NCI-H128 (cell line): ENCODE measurements around the gene RRP9.
A peak's percentile ranks its signal among the peaks of the same experiment; 100 is the strongest.
"Not testable (repeated sequence)": the region's sequence is repeated elsewhere in the genome, so short reads cannot be mapped to it uniquely, and the experiment has no call there.

Experiments
- DNase-seq: peaks from one replicate; lab custom pipeline; 2025; ENCODE audit not compliant: unreplicated experiment; lab: John Stamatoyannopoulos, UW

Gene RRP9

GRCh38 chr3:51941798-51942602 is at the start of gene RRP9, which contains the start of gene PARP3:
TSS of gene RRP9 (minus strand) at chr3:51941904. CDS start at chr3:51941867, 37 bp downstream.
TSS of gene PARP3 (plus strand) at chr3:51942363. CDS start at chr3:51943356, 993 bp downstream.
- DNase-seq = peak; percentile 98

- DNase-seq = not testable (repeated sequence)
Observed at GRCh38 chr3:51990501-51990971, 48.8 kb upstream of the RRP9 start.

GRCh38 chr3:51988286-51989146 is 46.8 kb upstream of the RRP9 start:
- DNase-seq = no peak

GRCh38 chr3:51987568-51987967 is 45.9 kb upstream of the RRP9 start:
- DNase-seq = no peak

- no peak for DNase-seq
Observed at GRCh38 chr3:51986010-51986947, 44.6 kb upstream of the RRP9 start.

- no peak for DNase-seq
Observed at GRCh38 chr3:51985063-51985462, 43.4 kb upstream of the RRP9 start.

GRCh38 chr3:51984269-51984647 is 42.6 kb upstream of the RRP9 start:
- no peak for DNase-seq

- no peak for DNase-seq
Observed at GRCh38 chr3:51983578-51984268, 42.0 kb upstream of the RRP9 start.

GRCh38 chr3:51982838-51983577 is 41.3 kb upstream of the RRP9 start, which contains the start of gene ACY1:
TSS of gene ACY1 (plus strand) at chr3:51983535. CDS start at chr3:51984065, 530 bp downstream.
- DNase-seq = no peak

GRCh38 chr3:51982352-51982837 is 40.7 kb upstream of the RRP9 start:
- DNase-seq = no peak

GRCh38 chr3:51980253-51980652 is 38.5 kb upstream of the RRP9 start:
- no peak for DNase-seq

GRCh38 chr3:51978143-51978502 is 36.4 kb upstream of the RRP9 start:
- DNase-seq = no peak

- DNase-seq = no peak
Observed at GRCh38 chr3:51977446-51978142, 35.9 kb upstream of the RRP9 start.

GRCh38 chr3:51975852-51976549 is 34.3 kb upstream of the RRP9 start:
- no peak for DNase-seq

- no peak for DNase-seq
Observed at GRCh38 chr3:51974963-51975851, 33.5 kb upstream of the RRP9 start, which contains the start of gene ABHD14A. TSS of gene ABHD14A (plus strand) at chr3:51975064. CDS start at chr3:51975136, 72 bp downstream.

- DNase-seq = no peak
Observed at GRCh38 chr3:51974277-51974962, 32.7 kb upstream of the RRP9 start.
